A549 (cell line): Measurements from ENCODE around the gene PRSS12.

ENCODE experiments used
- EP300 ChIP-seq, 2 experiments: fragments of >200 bp; sonication (Bioruptor Twin); formaldehyde crosslinking; IDR thresholded peaks; 2 replicates in 1 of 2; 3 replicates in 1 of 2; pipeline ENCODE4 v1.6.1; 2016 to 2017
- HES2 ChIP-seq: fragments of >200 bp; sonication (Bioruptor Twin); formaldehyde crosslinking; IDR thresholded peaks from 2 replicates; pipeline ENCODE4 v1.6.1; 2016
- KDM5A ChIP-seq: fragments of 200-600 bp; sonication (generic); IDR thresholded peaks from 2 replicates; pipeline ENCODE4 v1.6.1; 2016; ENCODE audit warnings: antibody characterized with exemption, mild to moderate bottlenecking
- MAX ChIP-seq: IDR thresholded peaks from 2 replicates; pipeline ENCODE4 v1.6.1; 2012
- NPAS2 ChIP-seq: fragments of 250-450 bp; sonication (Bioruptor Pico); IDR thresholded peaks from 2 replicates; pipeline ENCODE4 v1.8.0; 2022; ENCODE audit warnings: mild to moderate bottlenecking, moderate library complexity, borderline replicate concordance
- POLR2A ChIP-seq: IDR thresholded peaks from 2 replicates; pipeline ENCODE4 v1.6.1; 2012; ENCODE audit warnings: mild to moderate bottlenecking, low read length
- RCOR1 ChIP-seq: fragments of 150-350 bp; IDR thresholded peaks from 2 replicates; pipeline ENCODE4 v1.6.1; 2014; ENCODE audit warnings: antibody characterized with exemption, low read length, low read depth
- TF ChIP-seq, protein P1 (sequence below): fragments of >200 bp; sonication (Bioruptor Twin); formaldehyde crosslinking; IDR thresholded peaks from 3 replicates; pipeline ENCODE4 v1.5.1; 2016

GRCh38 chr4:118360106-118360505, 7.3 kb upstream of the PRSS12 start:
- TF ChIP-seq, protein P1, sequence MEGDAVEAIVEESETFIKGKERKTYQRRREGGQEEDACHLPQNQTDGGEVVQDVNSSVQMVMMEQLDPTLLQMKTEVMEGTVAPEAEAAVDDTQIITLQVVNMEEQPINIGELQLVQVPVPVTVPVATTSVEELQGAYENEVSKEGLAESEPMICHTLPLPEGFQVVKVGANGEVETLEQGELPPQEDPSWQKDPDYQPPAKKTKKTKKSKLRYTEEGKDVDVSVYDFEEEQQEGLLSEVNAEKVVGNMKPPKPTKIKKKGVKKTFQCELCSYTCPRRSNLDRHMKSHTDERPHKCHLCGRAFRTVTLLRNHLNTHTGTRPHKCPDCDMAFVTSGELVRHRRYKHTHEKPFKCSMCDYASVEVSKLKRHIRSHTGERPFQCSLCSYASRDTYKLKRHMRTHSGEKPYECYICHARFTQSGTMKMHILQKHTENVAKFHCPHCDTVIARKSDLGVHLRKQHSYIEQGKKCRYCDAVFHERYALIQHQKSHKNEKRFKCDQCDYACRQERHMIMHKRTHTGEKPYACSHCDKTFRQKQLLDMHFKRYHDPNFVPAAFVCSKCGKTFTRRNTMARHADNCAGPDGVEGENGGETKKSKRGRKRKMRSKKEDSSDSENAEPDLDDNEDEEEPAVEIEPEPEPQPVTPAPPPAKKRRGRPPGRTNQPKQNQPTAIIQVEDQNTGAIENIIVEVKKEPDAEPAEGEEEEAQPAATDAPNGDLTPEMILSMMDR: no peak
- no peak for TF ChIP-seq RCOR1
- no peak for TF ChIP-seq HES2
- no peak for TF ChIP-seq MAX
- TF ChIP-seq POLR2A: no peak
- no peak for TF ChIP-seq KDM5A
- no peak for TF ChIP-seq NPAS2 (CRISPR knock-in tag)
- TF ChIP-seq EP300 (IDR thresholded peaks at IDR 0.05): no peak
